ENCODE results near the gene RYR1.

DNA sequence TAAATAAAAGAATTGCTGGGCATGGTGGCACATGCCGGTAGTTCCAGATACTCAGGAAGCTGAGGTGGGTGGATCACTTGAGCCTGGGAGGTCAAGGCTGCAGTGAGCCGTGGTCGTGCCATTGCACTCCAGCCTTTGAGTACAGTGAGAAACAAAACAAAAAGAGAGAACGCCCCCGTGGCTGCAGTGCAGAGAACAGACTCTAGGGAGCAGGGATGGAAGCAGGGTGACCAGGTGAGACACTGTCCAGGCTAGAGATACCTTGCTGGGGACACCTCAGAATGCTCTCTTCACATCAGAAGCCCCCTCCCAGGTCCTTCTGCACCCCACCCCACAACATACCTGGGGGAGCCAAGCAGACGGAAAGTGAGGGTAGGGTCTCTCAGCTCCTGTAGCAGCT, 159.4 kb downstream of the RYR1 start:
- TF ChIP-seq, protein P1, sequence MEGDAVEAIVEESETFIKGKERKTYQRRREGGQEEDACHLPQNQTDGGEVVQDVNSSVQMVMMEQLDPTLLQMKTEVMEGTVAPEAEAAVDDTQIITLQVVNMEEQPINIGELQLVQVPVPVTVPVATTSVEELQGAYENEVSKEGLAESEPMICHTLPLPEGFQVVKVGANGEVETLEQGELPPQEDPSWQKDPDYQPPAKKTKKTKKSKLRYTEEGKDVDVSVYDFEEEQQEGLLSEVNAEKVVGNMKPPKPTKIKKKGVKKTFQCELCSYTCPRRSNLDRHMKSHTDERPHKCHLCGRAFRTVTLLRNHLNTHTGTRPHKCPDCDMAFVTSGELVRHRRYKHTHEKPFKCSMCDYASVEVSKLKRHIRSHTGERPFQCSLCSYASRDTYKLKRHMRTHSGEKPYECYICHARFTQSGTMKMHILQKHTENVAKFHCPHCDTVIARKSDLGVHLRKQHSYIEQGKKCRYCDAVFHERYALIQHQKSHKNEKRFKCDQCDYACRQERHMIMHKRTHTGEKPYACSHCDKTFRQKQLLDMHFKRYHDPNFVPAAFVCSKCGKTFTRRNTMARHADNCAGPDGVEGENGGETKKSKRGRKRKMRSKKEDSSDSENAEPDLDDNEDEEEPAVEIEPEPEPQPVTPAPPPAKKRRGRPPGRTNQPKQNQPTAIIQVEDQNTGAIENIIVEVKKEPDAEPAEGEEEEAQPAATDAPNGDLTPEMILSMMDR (IDR thresholded peaks at IDR 0.05): no peak
- TF ChIP-seq POLR2A (IDR thresholded peaks at IDR 0.05): no peak

Measured in body of pancreas (tissue), 4 donors.